ENCODE data around the gene FAM222B. TPM values are rescaled to one million over a fixed set of nuclear protein-coding genes. Genes with fewer than 3 reads are reported as not detected.

Gene FAM222B
- total and polyA plus RNA-seq, 2 donors, result 2.5 to 9.5 TPM

DNA sequence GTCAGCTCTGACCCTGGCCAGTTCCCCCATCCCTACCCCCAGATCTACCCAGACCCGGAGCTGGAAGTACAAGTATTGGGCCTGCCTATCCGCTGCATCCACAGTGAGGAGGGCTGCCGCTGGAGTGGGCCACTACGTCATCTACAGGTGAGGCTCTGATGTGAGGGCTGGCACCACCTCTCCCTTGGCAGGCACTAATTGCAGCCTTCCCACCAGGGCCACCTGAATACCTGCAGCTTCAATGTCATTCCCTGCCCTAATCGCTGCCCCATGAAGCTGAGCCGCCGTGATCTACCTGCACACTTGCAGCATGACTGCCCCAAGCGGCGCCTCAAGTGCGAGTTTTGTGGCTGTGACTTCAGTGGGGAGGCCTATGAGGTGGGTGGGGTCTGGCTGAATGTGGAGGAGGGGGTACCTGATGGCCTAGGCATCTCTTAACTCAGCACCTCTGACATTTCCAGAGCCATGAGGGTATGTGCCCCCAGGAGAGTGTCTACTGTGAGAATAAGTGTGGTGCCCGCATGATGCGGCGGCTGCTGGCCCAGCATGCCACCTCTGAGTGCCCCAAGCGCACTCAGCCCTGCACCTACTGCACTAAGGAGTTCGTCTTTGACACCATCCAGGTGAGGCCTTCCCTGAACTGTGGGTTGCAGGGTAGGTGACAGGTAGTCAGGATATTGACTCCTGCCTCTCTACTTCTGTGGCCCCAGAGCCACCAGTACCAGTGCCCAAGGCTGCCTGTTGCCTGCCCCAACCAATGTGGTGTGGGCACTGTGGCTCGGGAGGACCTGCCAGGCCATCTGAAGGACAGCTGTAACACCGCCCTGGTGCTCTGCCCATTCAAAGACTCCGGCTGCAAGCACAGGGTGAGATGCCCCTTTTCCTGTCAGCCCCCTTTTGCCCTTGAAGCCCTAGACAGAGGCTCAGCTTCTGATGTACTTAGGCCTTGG lies 94.5 kb downstream of the FAM222B start:
- H3K27ac ChIP-seq (ENCODE audit: low read depth in 1 of 2, low read length in 1 of 2), result peak overlapping the region in 1 of 2 donors; percentile 8
- peaks cover 23 to 51% of the 10 kb centered on the region in 2 donors for H3K4me1 ChIP-seq (ENCODE audit: control insufficient read depth in 2 of 2, insufficient read depth in 2 of 2, low read length in 2 of 2)
- no peak for DNase-seq (ENCODE audit: low read depth in 6 of 9, low spot score in 9 of 9)
- peaks cover 31 to 54% of the 10 kb centered on the region in 2 donors for H3K36me3 ChIP-seq (ENCODE audit: control insufficient read depth in 2 of 2, insufficient read depth in 2 of 2, low read length in 1 of 2)
- no peak overlapping the region for H3K4me3 ChIP-seq (ENCODE audit: low read length in 2 of 2)
- whole genome bisulfite sequencing, result 95% methylated on average over 18 of the region's 18 CpGs
- H3K9me3 ChIP-seq (ENCODE audit: control insufficient read depth in 2 of 2, insufficient read depth in 1 of 2, low read length in 1 of 2), result no peaks in the 10 kb centered on the region
- peaks cover 0 to 10% of the 10 kb centered on the region in 2 donors for H3K27me3 ChIP-seq (ENCODE audit: control insufficient read depth in 2 of 2, insufficient read depth in 1 of 2, low read length in 1 of 2)

DNA sequence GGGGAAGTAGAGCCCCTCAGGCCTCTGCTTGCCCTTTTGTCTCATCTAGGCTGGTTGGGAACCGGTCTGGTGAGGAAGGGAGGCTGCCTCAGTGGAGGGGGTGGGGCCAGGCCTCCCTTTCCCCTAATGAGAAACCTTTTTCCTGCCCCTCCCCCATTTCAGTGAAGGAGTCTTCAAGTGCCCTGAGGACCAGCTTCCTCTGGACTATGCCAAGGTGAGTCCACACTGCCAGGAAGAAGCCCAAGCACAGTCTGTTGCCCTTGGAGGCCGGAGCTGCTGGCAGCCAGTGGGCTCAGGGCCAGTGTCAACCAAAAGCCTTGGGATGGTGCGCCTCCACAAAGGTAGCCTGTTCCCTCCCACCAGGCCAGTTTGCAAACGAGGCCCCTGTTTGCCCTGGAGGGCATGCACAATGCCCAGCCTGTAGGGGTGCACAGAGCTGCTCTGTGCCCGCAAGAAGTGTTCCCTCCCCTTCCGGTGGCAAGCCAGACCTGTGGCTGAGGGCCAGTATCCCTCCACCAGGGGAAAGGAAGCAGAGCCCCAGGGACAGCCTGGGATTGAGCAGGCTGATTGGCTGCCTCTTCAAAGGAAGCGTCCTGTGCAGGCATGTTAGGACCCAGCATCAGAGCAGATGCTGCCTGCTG lies 95.4 kb downstream of the FAM222B start:
- 84% methylated on average over 7 of the region's 7 CpGs for WGBS
- H3K4me3 ChIP-seq (ENCODE audit: low read length in 2 of 2), result no peak overlapping the region
- peaks cover 0 to 10% of the 10 kb centered on the region in 2 donors for H3K27me3 ChIP-seq (ENCODE audit: control insufficient read depth in 2 of 2, insufficient read depth in 1 of 2, low read length in 1 of 2)
- H3K36me3 ChIP-seq (ENCODE audit: control insufficient read depth in 2 of 2, insufficient read depth in 2 of 2, low read length in 1 of 2), result peaks cover 31 to 50% of the 10 kb centered on the region in 2 donors
- peaks cover 25 to 60% of the 10 kb centered on the region in 2 donors for H3K4me1 ChIP-seq (ENCODE audit: control insufficient read depth in 2 of 2, insufficient read depth in 2 of 2, low read length in 2 of 2)
- H3K27ac ChIP-seq (ENCODE audit: low read depth in 1 of 2, low read length in 1 of 2), result peak overlapping the region; percentile 3 to 11
- no peak for DNase-seq (ENCODE audit: low read depth in 6 of 9, low spot score in 9 of 9)
- no peaks in the 10 kb centered on the region for H3K9me3 ChIP-seq (ENCODE audit: control insufficient read depth in 2 of 2, insufficient read depth in 1 of 2, low read length in 1 of 2)

DNA sequence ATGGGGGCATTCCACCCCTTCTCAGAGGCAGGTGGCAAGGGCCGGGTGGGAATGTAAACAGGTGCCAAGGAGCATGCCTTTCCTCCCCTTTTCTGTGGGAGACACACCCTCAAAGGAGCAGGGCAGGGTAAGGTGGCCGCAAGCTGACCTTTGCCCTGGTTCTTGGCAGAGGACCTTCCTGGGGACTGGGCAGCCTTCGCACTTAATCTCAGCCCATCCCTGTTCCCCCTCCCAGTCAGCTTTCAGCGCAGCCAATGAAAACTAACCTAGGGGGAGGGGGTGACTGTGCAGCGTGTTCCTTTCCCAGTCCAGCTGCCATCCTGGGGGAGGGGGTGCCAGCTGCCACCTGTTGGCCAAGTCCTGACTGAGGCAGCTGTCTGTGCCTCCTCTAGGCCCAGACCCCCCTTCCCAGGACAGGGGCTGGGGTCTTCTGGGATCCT lies 96.0 kb downstream of the FAM222B start:
- Histone ChIP-seq H3K36me3 (ENCODE audit: control insufficient read depth in 2 of 2, insufficient read depth in 2 of 2, low read length in 1 of 2) (peaks cover 30 to 48% of the 10 kb centered on the region in 2 donors), H3K4me1 (ENCODE audit: control insufficient read depth in 2 of 2, insufficient read depth in 2 of 2, low read length in 2 of 2) (peaks cover 30 to 66% of the 10 kb centered on the region in 2 donors), H3K27me3 (ENCODE audit: control insufficient read depth in 2 of 2, insufficient read depth in 1 of 2, low read length in 1 of 2) (peaks cover 0 to 10% of the 10 kb centered on the region in 2 donors), H3K27ac (ENCODE audit: low read depth in 1 of 2, low read length in 1 of 2) (peak overlapping the region in 1 of 2 donors; percentile 36), H3K9me3 (ENCODE audit: control insufficient read depth in 2 of 2, insufficient read depth in 1 of 2, low read length in 1 of 2) (no peaks in the 10 kb centered on the region), H3K4me3 (ENCODE audit: low read length in 2 of 2) (peak overlapping the region in 1 of 2 donors; percentile 69)
- DNase-seq (ENCODE audit: low read depth in 6 of 9, low spot score in 9 of 9), result no peak
- 77% methylated on average over 5 of the region's 5 CpGs for WGBS

DNA sequence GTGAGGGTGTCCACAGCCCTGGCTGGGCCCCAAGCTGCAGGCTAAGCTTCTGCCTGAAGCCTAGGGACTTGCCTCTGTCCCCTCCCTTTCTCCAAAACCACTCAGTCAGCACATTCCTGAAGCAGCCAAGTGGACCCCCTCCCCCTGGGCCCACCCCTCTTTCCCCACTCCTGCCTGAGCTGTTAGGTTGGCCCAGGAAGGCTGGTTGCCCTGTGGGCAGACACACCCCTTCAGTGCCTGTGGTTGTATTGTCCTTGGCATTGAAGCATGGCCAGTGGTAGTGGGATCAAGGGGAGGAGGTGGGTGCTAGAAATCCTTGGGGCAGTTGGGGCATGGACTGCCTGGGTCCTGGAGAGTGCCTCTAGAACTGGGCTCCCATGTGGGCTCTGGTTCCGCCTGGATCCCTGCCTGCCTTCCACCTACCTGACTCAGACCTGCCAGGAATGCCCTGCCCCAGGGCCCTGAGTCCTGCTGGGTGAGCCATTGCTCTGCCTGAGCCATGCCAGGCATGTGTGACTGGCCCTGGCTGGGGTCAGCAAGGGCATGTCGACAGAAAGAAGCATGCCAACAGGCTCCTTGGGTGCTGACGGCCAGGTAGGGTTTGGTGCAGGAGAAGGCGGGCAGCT lies 96.7 kb downstream of the FAM222B start:
- peaks cover 28 to 42% of the 10 kb centered on the region in 2 donors for H3K36me3 ChIP-seq (ENCODE audit: control insufficient read depth in 2 of 2, insufficient read depth in 2 of 2, low read length in 1 of 2)
- WGBS, result 91% methylated on average over 4 of the region's 4 CpGs
- peak overlapping the region; percentile 69 to 70 for H3K4me3 ChIP-seq (ENCODE audit: low read length in 2 of 2)
- peaks cover 0 to 10% of the 10 kb centered on the region in 2 donors for H3K27me3 ChIP-seq (ENCODE audit: control insufficient read depth in 2 of 2, insufficient read depth in 1 of 2, low read length in 1 of 2)
- H3K9me3 ChIP-seq (ENCODE audit: control insufficient read depth in 2 of 2, insufficient read depth in 1 of 2, low read length in 1 of 2), result no peaks in the 10 kb centered on the region
- H3K27ac ChIP-seq (ENCODE audit: low read depth in 1 of 2, low read length in 1 of 2), result no peak overlapping the region
- H3K4me1 ChIP-seq (ENCODE audit: control insufficient read depth in 2 of 2, insufficient read depth in 2 of 2, low read length in 2 of 2), result peaks cover 36 to 73% of the 10 kb centered on the region in 2 donors
- no peak for DNase-seq (ENCODE audit: low read depth in 6 of 9, low spot score in 9 of 9)

DNA sequence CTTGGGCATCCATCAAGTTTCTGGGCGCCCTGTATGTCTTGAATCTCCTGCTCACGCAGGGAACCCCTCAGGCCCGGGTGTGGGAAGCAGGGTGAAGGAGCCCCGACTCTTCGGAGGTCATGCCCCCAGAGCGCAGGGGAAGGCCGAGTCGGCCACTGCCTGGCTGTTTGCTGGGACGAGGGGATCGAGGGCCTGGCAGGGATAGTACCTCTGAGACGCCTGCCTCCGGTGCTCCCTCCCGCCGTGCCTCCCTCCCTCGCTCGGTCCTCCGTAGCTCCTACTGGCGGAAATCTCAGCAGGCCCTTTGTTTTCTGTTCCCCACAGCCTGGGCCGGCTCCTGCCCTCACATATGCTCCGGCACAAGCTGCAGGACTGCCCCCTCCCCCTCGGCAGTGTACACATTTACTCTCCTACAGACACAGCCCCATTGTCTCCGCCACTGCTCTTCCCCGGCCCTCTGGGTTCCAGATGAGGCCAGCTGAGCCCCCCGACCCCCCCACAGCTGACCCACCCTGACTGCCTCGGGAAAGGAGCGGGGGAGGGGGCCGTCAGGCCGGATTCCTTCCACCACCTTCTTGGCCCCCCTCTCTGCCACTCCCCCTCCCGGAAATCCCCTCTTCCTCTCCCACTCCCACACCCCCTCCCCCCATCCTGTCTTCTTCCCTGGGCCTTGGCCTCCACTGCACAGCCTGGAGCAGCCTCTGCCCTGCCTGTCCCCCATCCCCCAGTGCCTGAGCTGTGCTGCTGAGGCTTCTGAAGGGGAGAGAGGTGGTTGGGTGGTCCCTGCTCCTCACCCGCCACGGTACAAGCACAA lies 97.4 kb downstream of the FAM222B start:
- H3K4me3 ChIP-seq (ENCODE audit: low read length in 2 of 2), result peak overlapping the region; percentile 69 to 70
- H3K27ac ChIP-seq (ENCODE audit: low read depth in 1 of 2, low read length in 1 of 2), result peak overlapping the region; percentile 74 to 76
- peaks cover 0 to 10% of the 10 kb centered on the region in 2 donors for H3K27me3 ChIP-seq (ENCODE audit: control insufficient read depth in 2 of 2, insufficient read depth in 1 of 2, low read length in 1 of 2)
- DNase-seq (ENCODE audit: low read depth in 6 of 9, low spot score in 9 of 9), result peak in 2 of 9 donors; percentile 37 to 53
- H3K9me3 ChIP-seq (ENCODE audit: control insufficient read depth in 2 of 2, insufficient read depth in 1 of 2, low read length in 1 of 2), result no peaks in the 10 kb centered on the region
- peaks cover 28 to 35% of the 10 kb centered on the region in 2 donors for H3K36me3 ChIP-seq (ENCODE audit: control insufficient read depth in 2 of 2, insufficient read depth in 2 of 2, low read length in 1 of 2)
- peaks cover 38 to 80% of the 10 kb centered on the region in 2 donors for H3K4me1 ChIP-seq (ENCODE audit: control insufficient read depth in 2 of 2, insufficient read depth in 2 of 2, low read length in 2 of 2)
- WGBS, result 5% methylated on average over 31 of the region's 31 CpGs

DNA sequence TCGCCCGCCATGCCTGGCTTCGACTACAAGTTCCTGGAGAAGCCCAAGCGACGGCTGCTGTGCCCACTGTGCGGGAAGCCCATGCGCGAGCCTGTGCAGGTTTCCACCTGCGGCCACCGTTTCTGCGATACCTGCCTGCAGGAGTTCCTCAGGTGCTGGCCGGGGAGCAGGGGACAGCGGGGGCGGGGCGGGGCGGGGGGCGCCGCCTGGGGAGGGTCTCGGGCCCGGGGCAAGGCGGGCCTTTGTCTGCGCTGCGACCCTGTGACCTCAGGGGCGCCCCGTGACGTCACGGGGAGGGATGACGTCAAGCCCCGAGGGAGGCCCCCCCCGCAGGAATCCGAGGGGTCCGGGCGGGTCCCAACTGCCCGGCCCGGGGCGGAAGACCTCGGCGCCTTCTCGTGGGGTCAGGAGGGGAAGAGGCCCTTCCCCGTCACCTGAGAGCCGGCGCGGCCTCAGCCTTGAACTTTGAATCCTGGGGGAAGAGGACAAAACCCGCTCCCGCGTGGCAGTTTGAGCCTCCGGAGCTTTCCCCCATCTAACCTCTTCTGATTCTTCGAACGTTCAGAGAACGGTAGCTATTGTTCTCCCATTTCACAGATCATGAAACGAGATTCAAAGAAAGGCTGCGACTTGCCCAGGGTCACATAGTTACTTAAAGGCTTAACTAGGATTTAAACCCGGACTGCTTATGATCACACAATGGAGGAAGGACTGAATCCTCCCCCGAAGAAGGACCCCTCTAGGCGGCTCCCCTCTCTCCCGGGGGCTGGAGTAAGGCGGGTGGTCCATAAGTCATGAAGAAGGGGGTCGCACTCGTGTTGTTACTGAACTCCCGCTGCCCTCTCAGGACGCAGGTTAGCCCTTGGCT lies 98.3 kb downstream of the FAM222B start:
- H3K9me3 ChIP-seq (ENCODE audit: control insufficient read depth in 2 of 2, insufficient read depth in 1 of 2, low read length in 1 of 2), result no peaks in the 10 kb centered on the region
- H3K4me1 ChIP-seq (ENCODE audit: control insufficient read depth in 2 of 2, insufficient read depth in 2 of 2, low read length in 2 of 2), result peaks cover 41 to 82% of the 10 kb centered on the region in 2 donors
- peaks cover 25 to 29% of the 10 kb centered on the region in 2 donors for H3K36me3 ChIP-seq (ENCODE audit: control insufficient read depth in 2 of 2, insufficient read depth in 2 of 2, low read length in 1 of 2)
- DNase-seq (ENCODE audit: low read depth in 6 of 9, low spot score in 9 of 9), result peak in 4 of 9 donors; percentile 41 to 73 (median 68)
- peak overlapping the region; percentile 69 to 70 for H3K4me3 ChIP-seq (ENCODE audit: low read length in 2 of 2)
- 2% methylated on average over 61 of the region's 61 CpGs for WGBS
- peaks cover 0 to 10% of the 10 kb centered on the region in 2 donors for H3K27me3 ChIP-seq (ENCODE audit: control insufficient read depth in 2 of 2, insufficient read depth in 1 of 2, low read length in 1 of 2)
- peak overlapping the region; percentile 77 to 82 for H3K27ac ChIP-seq (ENCODE audit: low read depth in 1 of 2, low read length in 1 of 2)

DNA sequence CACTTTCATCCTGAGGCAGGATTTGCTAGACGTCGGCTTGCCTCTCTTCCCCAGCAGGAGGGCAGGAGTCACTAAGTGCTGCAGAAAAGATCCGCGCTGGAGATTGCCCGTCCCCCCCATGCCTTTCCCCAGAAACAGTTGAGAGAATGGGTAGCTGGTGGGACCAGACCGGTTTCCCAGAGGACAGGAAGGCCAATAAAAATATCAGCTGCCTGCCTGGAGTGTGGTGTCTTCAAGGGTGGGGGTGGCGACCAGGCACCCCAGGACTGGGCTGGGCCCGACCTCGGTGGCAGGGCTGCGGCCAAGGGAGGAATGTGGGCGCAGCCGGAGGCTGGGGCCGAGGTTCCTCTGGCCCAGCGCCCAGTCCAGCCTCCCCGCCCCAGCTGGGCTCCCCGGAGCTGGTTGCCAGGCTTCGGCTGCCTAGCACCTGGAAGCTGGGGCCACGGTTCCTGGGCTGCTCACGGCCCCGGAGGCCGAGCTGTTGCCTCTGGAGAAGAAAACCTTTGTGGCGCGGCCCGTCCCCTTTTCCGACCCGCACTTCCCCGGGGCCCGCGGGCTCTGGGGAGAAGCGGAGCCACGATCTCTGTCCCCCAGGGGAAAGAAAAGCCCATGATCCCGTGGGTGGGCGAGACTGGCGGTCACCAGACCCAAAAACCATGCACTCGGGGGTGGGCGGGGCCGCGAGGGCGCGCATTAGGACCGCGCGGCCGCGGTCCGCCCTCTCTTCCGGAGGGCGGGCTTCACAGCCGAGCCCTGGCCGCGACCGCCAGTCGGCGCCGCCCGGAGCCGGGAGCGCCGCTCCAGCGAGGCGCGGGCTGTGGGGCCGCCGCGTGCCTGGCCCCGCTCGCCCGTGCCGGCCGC lies 99.1 kb downstream of the FAM222B start, which contains the start of gene TRAF4:
TSS of gene TRAF4 (plus strand) at position 769 of the 861 bp plus-strand sequence. CDS start 102 bp downstream, outside the sequence.
- Histone ChIP-seq H3K27me3 (ENCODE audit: control insufficient read depth in 2 of 2, insufficient read depth in 1 of 2, low read length in 1 of 2) (peaks cover 0 to 10% of the 10 kb centered on the region in 2 donors), H3K4me3 (ENCODE audit: low read length in 2 of 2) (peak within 1 kb of the TSS; percentile 69 to 70), H3K4me1 (ENCODE audit: control insufficient read depth in 2 of 2, insufficient read depth in 2 of 2, low read length in 2 of 2) (peaks cover 49 to 91% of the 10 kb centered on the region in 2 donors), H3K9me3 (ENCODE audit: control insufficient read depth in 2 of 2, insufficient read depth in 1 of 2, low read length in 1 of 2) (no peaks in the 10 kb centered on the region), H3K27ac (ENCODE audit: low read depth in 1 of 2, low read length in 1 of 2) (peak within 1 kb of the TSS; percentile 81 to 82), H3K36me3 (ENCODE audit: control insufficient read depth in 2 of 2, insufficient read depth in 2 of 2, low read length in 1 of 2) (peaks cover 16 to 21% of the 10 kb centered on the region in 2 donors)
- DNase-seq (ENCODE audit: low read depth in 6 of 9, low spot score in 9 of 9), result peak in 6 of 9 donors; percentile 65 to 86 (median 78)
- 2% methylated on average over 70 of the region's 70 CpGs for WGBS
